Upper lobe of left lung (tissue), 6 donors: ENCODE measurements around the gene RPL28. TPM values are rescaled to one million over a fixed set of nuclear protein-coding genes. Genes with fewer than 3 reads are reported as not detected.

Source experiments
- ATAC-seq, 2 donors: fragments of 200-7000 bp; cut with Tn5 transposase; one replicate each; pipeline ENCODE4 v1.9.1; 2022; ENCODE audit warnings: mild to moderate bottlenecking in 2 of 2, moderate library complexity in 2 of 2; ENCODE audit not compliant: low FRiP score in 2 of 2
- DNase-seq, 2 donors: peaks; one replicate each; pipeline ENCODE4 v3.0.0-alpha.2; 2019 to 2020
- H3K27ac ChIP-seq, 4 donors: fragments of 200-600 bp; sonication (generic); one replicate each; pipeline ENCODE4 v1.5.1; 2016 to 2019
- H3K27me3 ChIP-seq, 4 donors: fragments of 200-600 bp; sonication (generic); one replicate each; pipeline ENCODE4 v1.5.1; 2017 to 2019
- H3K36me3 ChIP-seq, 4 donors: fragments of 200-600 bp; sonication (generic); one replicate each; pipeline ENCODE4 v1.5.1; 2016 to 2019
- H3K4me1 ChIP-seq, 4 donors: fragments of 200-600 bp; sonication (generic); one replicate each; pipeline ENCODE4 v1.5.1; 2018 to 2019
- H3K4me3 ChIP-seq, 4 donors: fragments of 200-600 bp; sonication (generic); one replicate each; pipeline ENCODE4 v1.5.1; 2017 to 2019; ENCODE audit warnings: mild to moderate bottlenecking in 2 of 4, moderate library complexity in 1 of 4
- H3K9me3 ChIP-seq, 4 donors: fragments of 200-600 bp; sonication (generic); one replicate each; pipeline ENCODE4 v1.5.1; 2018 to 2019
- CTCF ChIP-seq, 6 experiments: fragments of 450-650 bp in 4 of 6; fragments of 200-600 bp in 2 of 6; sonication (generic) in 2 of 6; IDR thresholded peaks; one replicate each; pipeline ENCODE4 v1.5.1; 2016 to 2019; ENCODE audit warnings: antibody characterized with exemption in 6 of 6
- EP300 ChIP-seq, 4 donors: sonication (generic); formaldehyde crosslinking; IDR thresholded peaks; one replicate each; pipeline ENCODE4 v1.5.1; 2017; ENCODE audit warnings: antibody characterized with exemption in 4 of 4, control low read depth in 2 of 4
- POLR2A ChIP-seq, 4 donors: fragments of 450-650 bp; IDR thresholded peaks; one replicate each; pipeline ENCODE4 v1.5.1; 2016 to 2017; ENCODE audit warnings: antibody characterized with exemption in 4 of 4, mild to moderate bottlenecking in 2 of 4
- POLR2AphosphoS5 ChIP-seq, 2 donors: sonication (generic); formaldehyde crosslinking; IDR thresholded peaks; one replicate each; pipeline ENCODE4 v1.5.1; 2017; ENCODE audit warnings: antibody characterized with exemption in 2 of 2
- WGBS, 2 donors: methylation state at CpG; one replicate each; pipeline ENCODE4 v1.1.5; 2017 to 2018; 5-methylcytosine and 5-hydroxymethylcytosine counted together
- total RNA-seq, 6 donors: library from RNA; depleted of rRNA in 4 of 6; stranded (reverse); fragments of >200 nt in 4 of 6; gene quantifications; one replicate each; pipeline versions ENCODE4 v1.1.0 to v1.2.1, GENCODE V29; 2016 to 2021
- donor health status: DM: no; HTN: no; CAD: no; lungs with moderate emphysema.
- donor health status: DM: no; HTN: yes; CAD: no; lungs with severe emphysema.

The RPL28 gene
- total RNA-seq, 6 donors from 2014 or later, result 308 to 1,892 (median 534) TPM

- Histone ChIP-seq H3K4me3 (no peak overlapping the region), H3K27me3 (peaks cover 0 to 11% (median 3%) of the 10 kb centered on the region in 4 donors), H3K9me3 (no peaks in the 10 kb centered on the region), H3K36me3 (no peaks in the 10 kb centered on the region), H3K27ac (no peak overlapping the region), H3K4me1 (peaks cover 7 to 17% (median 13%) of the 10 kb centered on the region in 4 donors)
- ATAC-seq (no peak), DNase-seq (no peak)
- TF ChIP-seq POLR2AphosphoS5 (IDR thresholded peaks at IDR 0.05) (no peak), POLR2A (IDR thresholded peaks at IDR 0.05) (no peak), CTCF (IDR thresholded peaks at IDR 0.05) (no peak), EP300 (IDR thresholded peaks at IDR 0.05) (no peak)
- WGBS, 2 donors, result 65 to 66% methylated on average over 7 to 11 of the region's 11 CpGs
Observed at GRCh38 chr19:55379174-55379573, 6.6 kb upstream of the RPL28 start.

- no peak overlapping the region for H3K4me3 ChIP-seq
- DNase-seq, result no peak
- TF ChIP-seq CTCF (IDR thresholded peaks at IDR 0.05) (no peak), EP300 (IDR thresholded peaks at IDR 0.05) (no peak), POLR2A (IDR thresholded peaks at IDR 0.05) (no peak), POLR2AphosphoS5 (IDR thresholded peaks at IDR 0.05) (no peak)
- H3K27ac ChIP-seq, result no peak overlapping the region
- H3K27me3 ChIP-seq, result peaks cover 0 to 3% (median 0%) of the 10 kb centered on the region in 4 donors
- H3K36me3 ChIP-seq, result peaks cover 0 to 6% (median 0%) of the 10 kb centered on the region in 4 donors
- H3K4me1 ChIP-seq, result peaks cover 22 to 28% (median 22%) of the 10 kb centered on the region in 4 donors
- WGBS, 2 donors, result 99 to 100% methylated on average over 5 of the region's 5 CpGs
- no peaks in the 10 kb centered on the region for H3K9me3 ChIP-seq
- ATAC-seq, result no peak
Observed at GRCh38 chr19:55382013-55382412, 3.7 kb upstream of the RPL28 start.

GRCh38 chr19:55382522-55383054 is 3.1 kb upstream of the RPL28 start:
- 90 to 96% methylated on average over 3 of the region's 3 CpGs for WGBS, 2 donors
- Histone ChIP-seq H3K36me3 (peaks cover under 1 to 12% (median 2%) of the 10 kb centered on the region in 4 donors), H3K9me3 (no peaks in the 10 kb centered on the region), H3K4me3 (peak overlapping the region in 1 of 4 donors; percentile 99), H3K4me1 (peaks cover 28 to 34% (median 28%) of the 10 kb centered on the region in 4 donors), H3K27me3 (peaks cover 0 to 3% (median 0%) of the 10 kb centered on the region in 4 donors), H3K27ac (no peak overlapping the region)
- DNase-seq (no peak), ATAC-seq (no peak)
- no peak for TF ChIP-seq EP300 (IDR thresholded peaks at IDR 0.05)
- TF ChIP-seq POLR2A (IDR thresholded peaks at IDR 0.05), result no peak
- TF ChIP-seq CTCF (IDR thresholded peaks at IDR 0.05), result no peak
- no peak for TF ChIP-seq POLR2AphosphoS5 (IDR thresholded peaks at IDR 0.05)

- H3K36me3 ChIP-seq, result peaks cover 9 to 21% (median 10%) of the 10 kb centered on the region in 4 donors
- H3K27ac ChIP-seq, result peak overlapping the region; percentile 91 to 97 (median 92)
- H3K4me3 ChIP-seq, result peak overlapping the region; percentile 47 to 99 (median 85)
- peaks cover 37 to 43% (median 37%) of the 10 kb centered on the region in 4 donors for H3K4me1 ChIP-seq
- DNase-seq (peak in 1 of 2 donors; percentile 54), ATAC-seq (peak in 1 of 2 donors; percentile 27)
- 13 to 29% methylated on average over 9 to 24 of the region's 88 CpGs for WGBS, 2 donors
- H3K27me3 ChIP-seq, result no peaks in the 10 kb centered on the region
- no peaks in the 10 kb centered on the region for H3K9me3 ChIP-seq
- TF ChIP-seq EP300 (IDR thresholded peaks at IDR 0.05), result no peak
- no peak for TF ChIP-seq POLR2A (IDR thresholded peaks at IDR 0.05)
- TF ChIP-seq CTCF (IDR thresholded peaks at IDR 0.05), result peak; percentile 13 to 67 (median 48)
Observed at GRCh38 chr19:55383279-55384130, 2.2 kb upstream of the RPL28 start.
